Measurements from ENCODE around the gene FAM168A.

Gene FAM168A

DNA sequence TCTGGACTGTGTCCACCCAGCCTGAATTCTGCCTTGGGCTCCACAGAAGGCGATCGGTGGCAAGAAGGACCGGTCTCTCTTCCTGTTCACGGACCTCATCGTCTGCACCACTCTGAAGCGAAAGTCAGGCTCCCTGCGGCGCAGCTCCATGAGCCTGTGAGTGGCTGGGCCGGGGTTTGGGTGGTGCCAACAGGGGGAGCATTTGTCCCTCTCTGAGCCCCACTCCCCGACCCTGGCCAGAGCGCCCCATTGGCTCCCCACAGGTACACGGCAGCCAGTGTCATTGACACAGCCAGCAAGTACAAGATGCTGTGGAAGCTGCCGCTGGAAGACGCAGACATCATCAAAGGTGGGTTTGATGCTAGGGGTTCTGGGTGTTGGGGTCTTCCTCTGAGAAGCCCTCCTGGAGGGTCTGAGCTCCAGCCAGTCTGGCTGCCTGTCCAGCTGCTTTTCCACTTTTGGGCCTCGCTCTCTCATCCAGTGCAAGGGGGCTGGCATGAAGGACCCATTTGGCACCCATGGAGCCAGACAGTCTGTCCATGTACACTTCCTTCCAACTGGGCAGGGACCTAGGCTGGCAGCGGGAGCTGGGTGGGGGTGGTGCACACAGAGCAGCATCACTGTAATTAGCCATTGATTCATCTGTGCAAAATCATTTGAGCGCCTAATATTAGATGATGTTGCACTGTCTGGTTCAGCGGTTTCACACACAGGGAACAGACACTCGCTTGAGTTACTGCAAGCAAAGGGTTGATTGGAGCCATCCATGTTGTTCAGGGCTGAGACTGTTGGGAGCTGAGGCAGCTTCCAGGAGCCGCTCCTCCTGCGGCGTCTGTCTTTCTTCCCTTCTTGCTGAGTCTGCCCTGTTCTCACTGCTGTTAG lies 240.7 kb downstream of the FAM168A start:
- TF ChIP-seq POLR2AphosphoS5 (IDR thresholded peaks at IDR 0.05; ENCODE audit: low read depth), result no peak
- TF ChIP-seq GABPA (IDR thresholded peaks at IDR 0.05; ENCODE audit: low read depth), result no peak
- TF ChIP-seq SPI1 (IDR thresholded peaks at IDR 0.05; ENCODE audit: borderline replicate concordance, low read depth), result no peak
- H3K27me3 ChIP-seq (ENCODE audit: insufficient read depth, poor library complexity, severe bottlenecking), result no peaks in the 10 kb centered on the region
- H3K4me3 ChIP-seq (replicated peaks; ENCODE audit: insufficient read depth, low read length), result no peak overlapping the region
- no peak overlapping the region for H3K27ac ChIP-seq (replicated peaks)
- DNase-seq (ENCODE audit: low read depth in 1 of 2, low spot score in 1 of 2), result no peak

DNA sequence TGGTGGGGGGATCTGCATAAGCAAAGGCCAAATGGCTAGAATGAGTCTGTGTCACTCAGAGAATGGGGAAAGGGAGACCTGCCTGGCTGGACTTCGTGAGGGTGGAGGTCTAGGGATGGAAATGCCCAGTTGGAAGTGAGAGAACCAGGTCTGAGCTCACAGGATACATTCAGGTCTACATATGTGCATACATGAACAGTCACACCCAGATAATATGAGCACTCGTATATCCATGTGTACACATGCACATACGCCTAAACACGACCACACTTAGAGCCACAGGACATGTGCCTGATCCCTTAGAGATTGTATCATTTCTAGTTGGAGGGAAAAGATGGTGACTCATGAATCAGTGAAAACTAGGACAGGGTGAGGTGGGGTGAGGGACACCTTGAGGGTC lies 242.8 kb downstream of the FAM168A start:
- Histone ChIP-seq H3K27me3 (ENCODE audit: insufficient read depth, poor library complexity, severe bottlenecking) (no peaks in the 10 kb centered on the region), H3K4me3 (replicated peaks; ENCODE audit: insufficient read depth, low read length) (no peak overlapping the region), H3K27ac (replicated peaks) (no peak overlapping the region)
- no peak for DNase-seq (ENCODE audit: low read depth in 1 of 2, low spot score in 1 of 2)
- TF ChIP-seq, protein P1, sequence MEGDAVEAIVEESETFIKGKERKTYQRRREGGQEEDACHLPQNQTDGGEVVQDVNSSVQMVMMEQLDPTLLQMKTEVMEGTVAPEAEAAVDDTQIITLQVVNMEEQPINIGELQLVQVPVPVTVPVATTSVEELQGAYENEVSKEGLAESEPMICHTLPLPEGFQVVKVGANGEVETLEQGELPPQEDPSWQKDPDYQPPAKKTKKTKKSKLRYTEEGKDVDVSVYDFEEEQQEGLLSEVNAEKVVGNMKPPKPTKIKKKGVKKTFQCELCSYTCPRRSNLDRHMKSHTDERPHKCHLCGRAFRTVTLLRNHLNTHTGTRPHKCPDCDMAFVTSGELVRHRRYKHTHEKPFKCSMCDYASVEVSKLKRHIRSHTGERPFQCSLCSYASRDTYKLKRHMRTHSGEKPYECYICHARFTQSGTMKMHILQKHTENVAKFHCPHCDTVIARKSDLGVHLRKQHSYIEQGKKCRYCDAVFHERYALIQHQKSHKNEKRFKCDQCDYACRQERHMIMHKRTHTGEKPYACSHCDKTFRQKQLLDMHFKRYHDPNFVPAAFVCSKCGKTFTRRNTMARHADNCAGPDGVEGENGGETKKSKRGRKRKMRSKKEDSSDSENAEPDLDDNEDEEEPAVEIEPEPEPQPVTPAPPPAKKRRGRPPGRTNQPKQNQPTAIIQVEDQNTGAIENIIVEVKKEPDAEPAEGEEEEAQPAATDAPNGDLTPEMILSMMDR (IDR thresholded peaks at IDR 0.05; ENCODE audit: insufficient read depth, low read length), result no peak
- no peak for TF ChIP-seq POLR2AphosphoS5 (IDR thresholded peaks at IDR 0.05; ENCODE audit: low read depth)
- TF ChIP-seq, protein P2, sequence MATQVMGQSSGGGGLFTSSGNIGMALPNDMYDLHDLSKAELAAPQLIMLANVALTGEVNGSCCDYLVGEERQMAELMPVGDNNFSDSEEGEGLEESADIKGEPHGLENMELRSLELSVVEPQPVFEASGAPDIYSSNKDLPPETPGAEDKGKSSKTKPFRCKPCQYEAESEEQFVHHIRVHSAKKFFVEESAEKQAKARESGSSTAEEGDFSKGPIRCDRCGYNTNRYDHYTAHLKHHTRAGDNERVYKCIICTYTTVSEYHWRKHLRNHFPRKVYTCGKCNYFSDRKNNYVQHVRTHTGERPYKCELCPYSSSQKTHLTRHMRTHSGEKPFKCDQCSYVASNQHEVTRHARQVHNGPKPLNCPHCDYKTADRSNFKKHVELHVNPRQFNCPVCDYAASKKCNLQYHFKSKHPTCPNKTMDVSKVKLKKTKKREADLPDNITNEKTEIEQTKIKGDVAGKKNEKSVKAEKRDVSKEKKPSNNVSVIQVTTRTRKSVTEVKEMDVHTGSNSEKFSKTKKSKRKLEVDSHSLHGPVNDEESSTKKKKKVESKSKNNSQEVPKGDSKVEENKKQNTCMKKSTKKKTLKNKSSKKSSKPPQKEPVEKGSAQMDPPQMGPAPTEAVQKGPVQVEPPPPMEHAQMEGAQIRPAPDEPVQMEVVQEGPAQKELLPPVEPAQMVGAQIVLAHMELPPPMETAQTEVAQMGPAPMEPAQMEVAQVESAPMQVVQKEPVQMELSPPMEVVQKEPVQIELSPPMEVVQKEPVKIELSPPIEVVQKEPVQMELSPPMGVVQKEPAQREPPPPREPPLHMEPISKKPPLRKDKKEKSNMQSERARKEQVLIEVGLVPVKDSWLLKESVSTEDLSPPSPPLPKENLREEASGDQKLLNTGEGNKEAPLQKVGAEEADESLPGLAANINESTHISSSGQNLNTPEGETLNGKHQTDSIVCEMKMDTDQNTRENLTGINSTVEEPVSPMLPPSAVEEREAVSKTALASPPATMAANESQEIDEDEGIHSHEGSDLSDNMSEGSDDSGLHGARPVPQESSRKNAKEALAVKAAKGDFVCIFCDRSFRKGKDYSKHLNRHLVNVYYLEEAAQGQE (IDR thresholded peaks at IDR 0.05; ENCODE audit: insufficient replicate concordance, low read depth), result no peak
- no peak for TF ChIP-seq GABPA (IDR thresholded peaks at IDR 0.05; ENCODE audit: low read depth)
- no peak for TF ChIP-seq SPI1 (IDR thresholded peaks at IDR 0.05; ENCODE audit: borderline replicate concordance, low read depth)

DNA sequence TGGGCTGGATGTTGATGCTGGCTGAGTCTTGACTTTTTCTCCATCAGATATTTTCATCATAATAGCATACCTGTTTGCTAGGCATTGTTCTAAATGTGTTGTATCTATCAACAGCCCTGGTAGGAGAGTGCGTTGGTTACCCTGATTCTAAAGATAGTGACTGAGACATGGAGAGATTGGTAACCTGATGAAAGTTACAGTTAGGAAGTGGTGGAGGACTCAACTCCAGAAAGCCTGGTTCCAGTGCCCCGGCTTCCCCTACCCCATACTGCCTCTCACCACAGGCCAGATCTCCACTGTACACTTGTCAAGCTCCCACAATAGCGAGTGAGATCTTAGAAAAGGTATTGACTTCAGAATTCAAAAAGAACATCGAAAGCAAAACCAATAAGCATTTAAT lies 244.5 kb downstream of the FAM168A start:
- H3K27me3 ChIP-seq (ENCODE audit: insufficient read depth, poor library complexity, severe bottlenecking), result no peaks in the 10 kb centered on the region
- no peak overlapping the region for H3K27ac ChIP-seq (replicated peaks)
- no peak for TF ChIP-seq SPI1 (IDR thresholded peaks at IDR 0.05; ENCODE audit: borderline replicate concordance, low read depth)
- no peak for TF ChIP-seq GABPA (IDR thresholded peaks at IDR 0.05; ENCODE audit: low read depth)
- no peak for TF ChIP-seq POLR2AphosphoS5 (IDR thresholded peaks at IDR 0.05; ENCODE audit: low read depth)
- TF ChIP-seq, protein P2 (IDR thresholded peaks at IDR 0.05; ENCODE audit: insufficient replicate concordance, low read depth), result no peak
- TF ChIP-seq, protein P1 (IDR thresholded peaks at IDR 0.05; ENCODE audit: insufficient read depth, low read length), result no peak
- no peak overlapping the region for H3K4me3 ChIP-seq (replicated peaks; ENCODE audit: insufficient read depth, low read length)
- DNase-seq (ENCODE audit: low read depth in 1 of 2, low spot score in 1 of 2), result no peak

DNA sequence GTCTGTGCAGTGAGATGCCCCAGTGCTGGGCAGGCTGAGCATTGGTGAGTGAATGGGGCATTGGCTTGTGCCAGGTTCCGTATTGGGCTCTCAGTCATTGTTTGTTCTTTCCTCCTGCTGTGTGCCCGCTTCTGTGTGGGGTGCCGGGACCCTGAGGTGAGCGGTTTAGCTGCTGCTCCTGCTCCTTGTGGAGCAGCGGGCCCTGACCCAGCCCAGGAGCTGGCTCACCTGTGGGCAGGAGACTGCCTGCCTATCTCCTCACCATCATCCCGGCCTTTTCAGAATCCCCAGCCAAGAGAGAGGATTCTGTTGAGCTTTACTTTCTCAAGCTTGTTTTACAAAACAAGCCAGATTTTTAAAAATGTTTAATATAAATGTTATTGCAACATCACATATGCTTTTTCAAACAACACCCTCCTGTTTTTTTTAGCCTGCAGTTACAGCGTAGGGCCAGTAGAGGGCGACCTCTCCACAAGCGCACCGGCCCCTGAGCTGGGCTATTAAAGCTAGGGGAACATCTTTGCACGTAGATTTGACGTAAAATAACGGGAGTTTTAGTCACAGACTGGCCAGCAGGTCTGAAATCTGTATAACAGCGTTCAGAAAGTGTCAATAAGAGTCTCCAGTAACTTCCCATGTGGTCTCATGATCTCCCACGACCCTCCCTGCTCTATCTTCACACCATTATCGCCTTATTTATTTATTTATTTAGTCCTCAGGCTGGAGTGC lies 246.8 kb downstream of the FAM168A start:
- no peak overlapping the region for H3K27ac ChIP-seq (replicated peaks)
- peak; percentile 72 to 80 for DNase-seq (ENCODE audit: low read depth in 1 of 2, low spot score in 1 of 2)
- no peaks in the 10 kb centered on the region for H3K27me3 ChIP-seq (ENCODE audit: insufficient read depth, poor library complexity, severe bottlenecking)
- TF ChIP-seq, protein P1 (IDR thresholded peaks at IDR 0.05; ENCODE audit: insufficient read depth, low read length), result peak; percentile 97
- TF ChIP-seq POLR2AphosphoS5 (IDR thresholded peaks at IDR 0.05; ENCODE audit: low read depth) (no peak), SPI1 (IDR thresholded peaks at IDR 0.05; ENCODE audit: borderline replicate concordance, low read depth) (no peak), GABPA (IDR thresholded peaks at IDR 0.05; ENCODE audit: low read depth) (no peak)
- TF ChIP-seq, protein P2 (IDR thresholded peaks at IDR 0.05; ENCODE audit: insufficient replicate concordance, low read depth), result no peak
- no peak overlapping the region for H3K4me3 ChIP-seq (replicated peaks; ENCODE audit: insufficient read depth, low read length)

Measured in HL-60 (cell line).